Endothelial cell of umbilical vein (primary cell): ENCODE results near the gene NXPE1.

Experiments
- EZH2 ChIP-seq: IDR thresholded peaks from 2 replicates; pipeline ENCODE4 v1.6.1; 2012; ENCODE audit warnings: borderline replicate concordance, low read depth, mild to moderate bottlenecking, moderate library complexity, low read length, inconsistent platforms; ENCODE audit not compliant: severe bottlenecking
- JUN ChIP-seq: IDR thresholded peaks from 2 replicates; pipeline ENCODE4 v1.6.1; 2011; ENCODE audit warnings: borderline replicate concordance, low read depth; ENCODE audit not compliant: insufficient read length, insufficient read depth
- POLR2AphosphoS5 ChIP-seq: IDR thresholded peaks from 2 replicates; pipeline ENCODE4 v1.6.1; 2012; ENCODE audit warnings: low read depth, mild to moderate bottlenecking, control low read depth, low read length, moderate library complexity; ENCODE audit not compliant: insufficient read depth
- TF ChIP-seq, protein P1 (sequence below), 2 donors: IDR thresholded peaks; 1 replicate in 1 of 2; 2 replicates in 1 of 2; pipeline ENCODE4 v1.5.1; 2011; ENCODE audit warnings: low read length in 2 of 2, mild to moderate bottlenecking in 2 of 2, moderate library complexity in 2 of 2, control low read depth in 1 of 2, inconsistent platforms in 1 of 2, low read depth in 1 of 2; ENCODE audit not compliant: insufficient read depth in 1 of 2; ENCODE audit errors: extremely low read depth in 1 of 2

DNA sequence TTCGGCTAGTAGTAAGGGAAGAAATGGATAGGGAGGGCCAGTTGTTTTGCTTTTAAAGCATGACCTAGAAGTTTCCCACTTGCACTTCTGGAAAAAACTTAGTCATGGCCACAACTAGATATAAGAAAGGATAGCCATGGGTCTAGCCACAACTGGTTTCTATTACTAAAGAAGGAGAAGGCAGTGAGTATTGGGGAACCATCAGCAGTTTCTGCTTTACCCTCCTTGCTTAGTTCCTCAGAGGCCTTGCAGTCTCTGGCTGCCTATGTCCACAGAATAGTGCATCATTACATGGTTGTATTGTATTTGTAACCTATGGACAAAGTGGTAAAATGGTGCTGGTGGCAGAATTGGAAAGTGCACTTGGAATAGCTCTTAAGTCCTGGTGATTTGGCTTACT, 35.6 kb downstream of the NXPE1 start:
- TF ChIP-seq EZH2 (no peak), JUN (no peak), POLR2AphosphoS5 (no peak)
- TF ChIP-seq, protein P1, sequence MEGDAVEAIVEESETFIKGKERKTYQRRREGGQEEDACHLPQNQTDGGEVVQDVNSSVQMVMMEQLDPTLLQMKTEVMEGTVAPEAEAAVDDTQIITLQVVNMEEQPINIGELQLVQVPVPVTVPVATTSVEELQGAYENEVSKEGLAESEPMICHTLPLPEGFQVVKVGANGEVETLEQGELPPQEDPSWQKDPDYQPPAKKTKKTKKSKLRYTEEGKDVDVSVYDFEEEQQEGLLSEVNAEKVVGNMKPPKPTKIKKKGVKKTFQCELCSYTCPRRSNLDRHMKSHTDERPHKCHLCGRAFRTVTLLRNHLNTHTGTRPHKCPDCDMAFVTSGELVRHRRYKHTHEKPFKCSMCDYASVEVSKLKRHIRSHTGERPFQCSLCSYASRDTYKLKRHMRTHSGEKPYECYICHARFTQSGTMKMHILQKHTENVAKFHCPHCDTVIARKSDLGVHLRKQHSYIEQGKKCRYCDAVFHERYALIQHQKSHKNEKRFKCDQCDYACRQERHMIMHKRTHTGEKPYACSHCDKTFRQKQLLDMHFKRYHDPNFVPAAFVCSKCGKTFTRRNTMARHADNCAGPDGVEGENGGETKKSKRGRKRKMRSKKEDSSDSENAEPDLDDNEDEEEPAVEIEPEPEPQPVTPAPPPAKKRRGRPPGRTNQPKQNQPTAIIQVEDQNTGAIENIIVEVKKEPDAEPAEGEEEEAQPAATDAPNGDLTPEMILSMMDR (IDR thresholded peaks at IDR 0.05; ENCODE audit: extremely low read depth in 1 of 2, insufficient read depth in 1 of 2, low read depth in 1 of 2, low read length in 2 of 2), result no peak
